Fibroblast of skin of scalp (primary cell): ENCODE results near the gene C2orf76.
A peak's percentile ranks its signal among the peaks of the same experiment; 100 is the strongest.

ENCODE experiments used
- DNase-seq: peaks from one replicate; pipeline ENCODE4 v3.0.0-alpha.2; 2013

C2orf76 gene

GRCh38 chr2:119261493-119262225 is 105.0 kb downstream of the C2orf76 start:
- DNase-seq = peak; percentile 63

GRCh38 chr2:119260646-119261492 is 105.8 kb downstream of the C2orf76 start:
- peak; percentile 97 for DNase-seq

DNA sequence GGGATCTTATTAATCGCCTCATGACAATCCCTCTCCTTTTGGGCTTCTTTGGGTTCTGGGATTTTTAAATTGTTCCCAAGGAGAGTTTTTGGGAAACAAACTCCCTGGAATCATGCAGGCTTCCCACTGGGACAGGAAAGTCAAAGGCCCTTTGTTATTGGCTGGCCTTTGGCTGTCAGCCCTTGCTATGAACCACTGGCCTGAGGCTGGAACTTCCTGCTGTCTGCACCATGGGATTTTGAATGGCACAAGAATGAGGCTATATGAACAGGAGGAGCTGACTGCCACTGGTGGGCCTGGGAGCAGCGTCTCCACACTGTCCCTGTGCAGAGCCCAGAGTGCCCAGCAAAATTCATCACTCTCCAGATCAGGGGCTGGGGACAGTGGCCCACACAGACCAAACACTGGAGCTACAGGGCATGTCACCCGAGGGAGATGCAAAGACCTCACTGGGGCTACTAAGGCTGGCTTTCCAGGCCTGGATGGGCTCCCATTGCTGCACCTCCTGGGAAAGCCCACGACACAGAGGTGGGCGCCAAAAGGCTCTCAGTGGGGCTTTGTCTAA is 107.3 kb downstream of the C2orf76 start:
- DNase-seq = peak; percentile 63

GRCh38 chr2:119257198-119257597 is 109.4 kb downstream of the C2orf76 start:
- DNase-seq = no peak

GRCh38 chr2:119256582-119256921 is 110.1 kb downstream of the C2orf76 start:
- DNase-seq = no peak

DNA sequence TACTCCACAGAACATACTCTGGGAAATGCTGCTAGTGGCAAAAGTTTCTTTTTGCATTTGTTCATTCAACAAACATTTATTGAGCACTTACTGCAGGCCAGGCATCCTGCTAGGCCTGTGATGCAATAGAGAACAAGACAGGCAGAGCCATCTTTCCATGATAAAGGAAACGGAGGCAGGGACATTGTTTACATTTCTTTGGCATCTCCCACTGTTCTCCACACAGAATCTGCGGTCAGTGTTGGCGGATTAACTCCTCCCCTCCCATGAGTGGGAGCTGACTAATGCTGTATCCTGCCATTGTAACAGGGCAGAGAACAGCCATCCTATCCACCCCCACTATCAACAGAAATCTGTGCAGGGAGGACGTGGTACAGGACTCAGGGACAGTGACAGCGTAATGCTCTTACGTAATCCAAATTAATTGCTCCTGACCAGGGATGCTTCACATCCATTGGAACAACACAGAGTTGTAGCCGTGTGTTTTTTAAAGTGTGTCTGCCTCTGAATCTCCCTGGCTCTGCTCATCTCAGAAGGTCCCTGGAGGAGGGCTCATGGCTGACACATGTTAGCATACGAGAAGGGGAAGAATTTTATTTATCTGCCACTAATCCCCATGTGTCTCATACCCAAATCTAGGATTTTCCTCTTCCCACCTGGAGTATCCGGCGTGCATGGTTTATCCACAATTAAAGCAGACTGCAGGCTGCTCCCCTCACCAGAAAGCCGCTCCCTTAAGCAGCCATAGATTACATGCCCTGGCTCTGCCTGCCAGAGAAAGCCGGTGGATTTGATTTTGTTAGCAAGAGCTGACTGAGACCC is 110.7 kb downstream of the C2orf76 start:
- DNase-seq = peak; percentile 99

GRCh38 chr2:119254601-119255080 is 112.0 kb downstream of the C2orf76 start:
- no peak for DNase-seq

DNA sequence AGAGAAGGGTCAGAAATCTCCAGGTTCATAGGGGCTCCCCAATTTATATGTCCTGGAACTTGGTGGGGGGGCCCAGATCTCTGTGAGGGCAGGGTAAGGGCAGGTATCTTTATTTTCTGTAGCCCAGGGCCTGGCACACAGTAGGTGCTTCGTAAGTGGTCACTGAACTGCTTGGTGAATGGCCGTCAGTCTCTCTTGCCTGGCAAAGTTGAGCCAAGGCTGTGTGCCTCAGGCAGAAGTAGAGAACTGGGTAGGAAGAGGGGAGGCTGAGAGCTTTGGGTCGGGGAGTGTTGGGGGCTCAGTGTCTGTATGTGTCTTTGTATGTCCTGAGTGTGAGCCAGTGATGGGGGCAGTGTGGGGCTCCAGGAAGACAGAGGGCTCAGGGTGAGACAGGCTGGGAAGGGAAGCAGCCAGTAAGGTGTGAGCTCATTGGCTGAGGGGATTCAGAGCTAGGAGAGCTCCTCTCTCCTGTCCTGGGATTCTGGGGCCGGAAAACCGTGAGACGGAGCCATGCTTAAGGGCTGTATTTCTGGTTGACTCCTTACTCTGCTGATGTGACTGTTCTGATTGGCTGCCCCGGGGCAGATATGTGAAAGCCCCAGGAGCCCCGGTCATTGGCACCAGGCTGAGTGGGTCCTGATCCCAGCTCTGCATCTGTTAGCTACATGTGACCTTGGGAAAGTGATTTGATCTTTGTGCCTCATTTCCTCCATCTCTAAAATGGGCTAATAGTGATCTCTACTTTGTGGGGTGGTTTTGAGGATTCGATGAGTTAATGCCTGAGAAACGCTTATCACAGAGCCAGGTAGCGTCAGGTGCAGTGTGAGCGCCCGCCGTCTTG is 112.7 kb downstream of the C2orf76 start:
- DNase-seq = no peak

- peak; percentile 67 for DNase-seq
These were observed 113.4 kb downstream of the C2orf76 start for GRCh38 chr2:119253114-119253702.
